Adrenal gland (tissue), 5 donors: ENCODE results near the gene ATP8A2.

ENCODE experiments used
- POLR2A ChIP-seq, 2 donors: fragments of 450-650 bp; IDR thresholded peaks; one replicate each; pipeline ENCODE4 v1.6.1; 2017; ENCODE audit warnings: antibody characterized with exemption in 2 of 2, mild to moderate bottlenecking in 2 of 2, moderate library complexity in 1 of 2
- TF ChIP-seq, protein P1 (sequence below), 6 experiments: fragments of 450-650 bp in 4 of 6; fragments of 200-600 bp in 2 of 6; sonication (generic) in 1 of 6; IDR thresholded peaks; 1 replicate in 5 of 6; 2 replicates in 1 of 6; pipeline versions ENCODE4 v1.5.1 to v1.8.0; 2016 to 2021; ENCODE audit warnings: antibody characterized with exemption in 6 of 6, mild to moderate bottlenecking in 2 of 6, moderate library complexity in 1 of 6
- donor health status: DM: no; HTN: no; CAD: no.

DNA sequence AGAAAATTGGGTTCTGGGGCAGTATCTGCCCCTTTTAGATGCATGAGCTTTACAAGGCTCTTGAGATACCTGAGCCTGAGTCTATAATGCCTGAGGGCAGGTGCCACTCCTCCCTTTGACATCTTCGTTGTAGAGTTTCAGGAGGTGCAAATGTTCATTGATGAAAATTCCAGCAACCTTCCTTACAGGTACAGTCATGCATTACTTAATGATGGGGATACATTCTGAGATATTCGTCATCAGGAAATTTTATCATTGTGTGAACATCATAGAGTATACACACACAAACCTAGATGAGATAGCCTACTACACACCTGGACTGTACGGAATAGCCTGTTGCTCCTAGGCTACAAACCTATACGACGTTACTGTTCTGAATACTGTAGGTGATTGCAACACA lies 370.0 kb downstream of the ATP8A2 start:
- TF ChIP-seq, protein P1, sequence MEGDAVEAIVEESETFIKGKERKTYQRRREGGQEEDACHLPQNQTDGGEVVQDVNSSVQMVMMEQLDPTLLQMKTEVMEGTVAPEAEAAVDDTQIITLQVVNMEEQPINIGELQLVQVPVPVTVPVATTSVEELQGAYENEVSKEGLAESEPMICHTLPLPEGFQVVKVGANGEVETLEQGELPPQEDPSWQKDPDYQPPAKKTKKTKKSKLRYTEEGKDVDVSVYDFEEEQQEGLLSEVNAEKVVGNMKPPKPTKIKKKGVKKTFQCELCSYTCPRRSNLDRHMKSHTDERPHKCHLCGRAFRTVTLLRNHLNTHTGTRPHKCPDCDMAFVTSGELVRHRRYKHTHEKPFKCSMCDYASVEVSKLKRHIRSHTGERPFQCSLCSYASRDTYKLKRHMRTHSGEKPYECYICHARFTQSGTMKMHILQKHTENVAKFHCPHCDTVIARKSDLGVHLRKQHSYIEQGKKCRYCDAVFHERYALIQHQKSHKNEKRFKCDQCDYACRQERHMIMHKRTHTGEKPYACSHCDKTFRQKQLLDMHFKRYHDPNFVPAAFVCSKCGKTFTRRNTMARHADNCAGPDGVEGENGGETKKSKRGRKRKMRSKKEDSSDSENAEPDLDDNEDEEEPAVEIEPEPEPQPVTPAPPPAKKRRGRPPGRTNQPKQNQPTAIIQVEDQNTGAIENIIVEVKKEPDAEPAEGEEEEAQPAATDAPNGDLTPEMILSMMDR (IDR thresholded peaks at IDR 0.05): no peak
- no peak for TF ChIP-seq POLR2A (IDR thresholded peaks at IDR 0.05)
